Erythroblast (primary cell): ENCODE measurements around the gene KRTAP12-3.

Source experiments
- GATA1 ChIP-seq: IDR thresholded peaks from 2 replicates; pipeline ENCODE4 v1.6.1; 2011; ENCODE audit warnings: low read depth, mild to moderate bottlenecking, control low read depth, low read length, moderate library complexity
- POLR2A ChIP-seq: IDR thresholded peaks from 2 replicates; pipeline ENCODE4 v1.6.1; 2011; ENCODE audit warnings: mild to moderate bottlenecking, low read length

GRCh38 chr21:44695184-44695583 is 37.5 kb downstream of the KRTAP12-3 start:
- no peak for TF ChIP-seq POLR2A
- no peak for TF ChIP-seq GATA1
